Gastroesophageal sphincter (tissue), 4 donors: ENCODE results near the gene KIF1A. TPM values are rescaled to one million over a fixed set of nuclear protein-coding genes. Genes with fewer than 3 reads are reported as not detected.

Source experiments
- ATAC-seq: fragments of 150-250 bp; one replicate; pipeline ENCODE4 v1.9.1; 2016; ENCODE audit warnings: mild to moderate bottlenecking, moderate library complexity
- H3K27ac ChIP-seq, 4 donors: fragments of 200-600 bp; sonication (generic) in 3 of 4; 1 replicate in 3 of 4; 2 replicates in 1 of 4; pipeline ENCODE4 v1.5.1; 2016 to 2019
- H3K27me3 ChIP-seq: fragments of 200-600 bp; sonication (generic); one replicate; pipeline ENCODE4 v1.5.1; 2019
- H3K36me3 ChIP-seq, 2 donors: fragments of 200-600 bp; sonication (generic); one replicate each; pipeline ENCODE4 v1.5.1; 2019; ENCODE audit warnings: control low read depth in 1 of 2
- H3K4me1 ChIP-seq, 3 donors: fragments of 200-600 bp; sonication (generic); 1 replicate in 2 of 3; 2 replicates in 1 of 3; pipeline ENCODE4 v1.5.1; 2016 to 2019; ENCODE audit warnings: control low read depth in 2 of 3
- H3K4me3 ChIP-seq, 2 donors: fragments of 200-600 bp; sonication (generic); one replicate each; pipeline ENCODE4 v1.5.1; 2019; ENCODE audit warnings: mild to moderate bottlenecking in 1 of 2, moderate library complexity in 1 of 2
- H3K9me3 ChIP-seq, 3 donors: fragments of 200-600 bp; sonication (generic); one replicate each; pipeline ENCODE4 v1.5.1; 2017 to 2019; ENCODE audit warnings: control low read depth in 2 of 3
- CTCF ChIP-seq, 4 experiments: fragments of 200-600 bp in 2 of 4; fragments of 450-650 bp in 2 of 4; sonication (generic) in 1 of 4; IDR thresholded peaks; one replicate each; pipeline ENCODE4 v1.5.1; 2017 to 2019; ENCODE audit warnings: antibody characterized with exemption in 4 of 4, mild to moderate bottlenecking in 2 of 4, moderate library complexity in 2 of 4
- EP300 ChIP-seq: sonication (generic); formaldehyde crosslinking; IDR thresholded peaks from one replicate; pipeline ENCODE4 v1.6.1; 2017; ENCODE audit warnings: antibody characterized with exemption, mild to moderate bottlenecking
- POLR2A ChIP-seq, 2 donors: fragments of 450-650 bp; IDR thresholded peaks; one replicate each; pipeline ENCODE4 v1.6.1; 2017; ENCODE audit warnings: antibody characterized with exemption in 2 of 2, mild to moderate bottlenecking in 2 of 2, moderate library complexity in 1 of 2
- POLR2AphosphoS5 ChIP-seq: sonication (generic); formaldehyde crosslinking; IDR thresholded peaks from one replicate; pipeline ENCODE4 v1.6.1; 2017; ENCODE audit warnings: antibody characterized with exemption
- WGBS, 2 donors: methylation state at CpG; one replicate each; pipeline ENCODE4 v1.1.5; 2018; ENCODE audit warnings: low coverage in 1 of 2; 5-methylcytosine and 5-hydroxymethylcytosine counted together
- total RNA-seq, 4 donors: library from RNA; depleted of rRNA; stranded (reverse); fragments of >200 nt; gene quantifications; one replicate each; pipeline ENCODE4 v1.1.0, GENCODE V29; 2016

KIF1A gene
- total RNA-seq, 4 donors from 2014 or later, result 0.62 to 2.3 (median 1.6) TPM

- Histone ChIP-seq H3K27ac (no peak overlapping the region), H3K4me3 (no peak overlapping the region), H3K36me3 (no peaks in the 10 kb centered on the region), H3K27me3 (peaks cover 44% of the 10 kb centered on the region), H3K9me3 (no peaks in the 10 kb centered on the region), H3K4me1 (no peaks in the 10 kb centered on the region)
- 20 to 28% methylated on average over 1 to 4 of the region's 21 CpGs for WGBS, 2 donors
- ATAC-seq, result no peak
- TF ChIP-seq EP300, result no peak
- TF ChIP-seq POLR2A (IDR thresholded peaks at IDR 0.05), result no peak
- TF ChIP-seq CTCF (IDR thresholded peaks at IDR 0.05), result no peak
- no peak for TF ChIP-seq POLR2AphosphoS5
Measured at GRCh38 chr2:240856151-240856980, 36.3 kb upstream of the KIF1A start.

GRCh38 chr2:240855670-240856069, 35.7 kb upstream of the KIF1A start:
- no peak for TF ChIP-seq POLR2A (IDR thresholded peaks at IDR 0.05)
- TF ChIP-seq CTCF (IDR thresholded peaks at IDR 0.05), result no peak
- TF ChIP-seq EP300, result no peak
- H3K9me3 ChIP-seq, result no peaks in the 10 kb centered on the region
- ATAC-seq, result no peak
- 100% methylated on average over 2 to 4 of the region's 8 CpGs for WGBS, 2 donors
- no peak overlapping the region for H3K27ac ChIP-seq
- H3K27me3 ChIP-seq, result peaks cover 45% of the 10 kb centered on the region
- H3K36me3 ChIP-seq, result no peaks in the 10 kb centered on the region
- H3K4me1 ChIP-seq, result no peaks in the 10 kb centered on the region
- H3K4me3 ChIP-seq, result no peak overlapping the region

GRCh38 chr2:240852671-240853314, 32.8 kb upstream of the KIF1A start:
- Histone ChIP-seq H3K9me3 (no peaks in the 10 kb centered on the region), H3K27me3 (peaks cover 49% of the 10 kb centered on the region), H3K4me1 (no peaks in the 10 kb centered on the region), H3K4me3 (no peak overlapping the region), H3K36me3 (no peaks in the 10 kb centered on the region), H3K27ac (no peak overlapping the region)
- no peak for ATAC-seq
- 60% methylated on average over 1 of the region's 15 CpGs; no CpG with 5 or more reads in 1 of the 2 donors for WGBS, 2 donors
- TF ChIP-seq CTCF (IDR thresholded peaks at IDR 0.05) (no peak), POLR2A (IDR thresholded peaks at IDR 0.05) (no peak), POLR2AphosphoS5 (no peak), EP300 (no peak)

- peak; percentile 90 for ATAC-seq
- Histone ChIP-seq H3K36me3 (no peaks in the 10 kb centered on the region), H3K4me1 (no peaks in the 10 kb centered on the region), H3K9me3 (no peaks in the 10 kb centered on the region), H3K27ac (no peak overlapping the region), H3K4me3 (no peak overlapping the region), H3K27me3 (peaks cover 35% of the 10 kb centered on the region)
- 52 to 64% methylated on average over 2 to 5 of the region's 33 CpGs for WGBS, 2 donors
- no peak for TF ChIP-seq POLR2A (IDR thresholded peaks at IDR 0.05)
- peak in 3 of 4 experiments; percentile 90 to 97 (median 94) for TF ChIP-seq CTCF (IDR thresholded peaks at IDR 0.05)
Measured at GRCh38 chr2:240851078-240851991, 31.3 kb upstream of the KIF1A start.
